Transverse colon (tissue), 4 donors: ENCODE results near the gene CYP11A1. TPM values are rescaled to one million over a fixed set of nuclear protein-coding genes. Genes with fewer than 3 reads are reported as not detected.

Experiments
- DNase-seq: peaks from one replicate; pipeline ENCODE4 v3.0.0-alpha.2; 2019
- H3K27ac ChIP-seq, 4 donors: fragments of 200-600 bp; sonication (generic); 2 replicates each; pipeline ENCODE4 v1.5.1; 2016 to 2018; ENCODE audit warnings: inconsistent platforms in 4 of 4
- H3K27me3 ChIP-seq: fragments of 200-600 bp; sonication (generic); 2 replicates; pipeline ENCODE4 v1.5.1; 2017; ENCODE audit warnings: inconsistent platforms
- H3K36me3 ChIP-seq, 4 donors: fragments of 200-600 bp; sonication (generic); 2 replicates each; pipeline ENCODE4 v1.5.1; 2017 to 2019; ENCODE audit warnings: inconsistent platforms in 4 of 4
- H3K4me1 ChIP-seq, 4 donors: fragments of 200-600 bp; sonication (generic); 2 replicates each; pipeline ENCODE4 v1.5.1; 2017 to 2020; ENCODE audit warnings: inconsistent platforms in 4 of 4
- H3K4me3 ChIP-seq, 4 donors: fragments of 200-600 bp; sonication (generic); 1 replicate in 1 of 4; 2 replicates in 3 of 4; pipeline versions ENCODE4 v1.5.1 to v1.6.1; 2017 to 2019; ENCODE audit warnings: inconsistent platforms in 4 of 4
- H3K9me3 ChIP-seq, 2 donors: fragments of 200-600 bp; sonication (generic); 2 replicates each; pipeline ENCODE4 v1.5.1; 2017 to 2019; ENCODE audit warnings: inconsistent platforms in 2 of 2
- CTCF ChIP-seq, 5 experiments: fragments of 200-600 bp in 3 of 5; fragments of 450-650 bp in 2 of 5; sonication (generic) in 3 of 5; IDR thresholded peaks; 1 replicate in 2 of 5; 2 replicates in 3 of 5; pipeline ENCODE4 v1.5.1; 2016 to 2017; ENCODE audit warnings: antibody characterized with exemption in 5 of 5, inconsistent platforms in 3 of 5, mild to moderate bottlenecking in 2 of 5, moderate library complexity in 1 of 5
- EP300 ChIP-seq: sonication (generic); formaldehyde crosslinking; IDR thresholded peaks from one replicate; pipeline ENCODE4 v1.6.1; 2017; ENCODE audit warnings: antibody characterized with exemption, low read depth
- POLR2A ChIP-seq: fragments of 450-650 bp; IDR thresholded peaks from one replicate; pipeline ENCODE4 v1.6.1; 2016; ENCODE audit warnings: antibody characterized with exemption, mild to moderate bottlenecking, moderate library complexity
- POLR2AphosphoS5 ChIP-seq, 3 donors: sonication (generic); formaldehyde crosslinking; IDR thresholded peaks; one replicate each; pipeline ENCODE4 v1.6.1; 2016; ENCODE audit warnings: antibody characterized with exemption in 3 of 3
- WGBS, 2 donors: methylation state at CpG; one replicate each; pipeline ENCODE4 v1.1.5; 2018; ENCODE audit warnings: low coverage in 1 of 2; 5-methylcytosine and 5-hydroxymethylcytosine counted together
- in situ Hi-C, 4 donors: fragments of 200-750 bp; cut with MboI; loops; one replicate each; pipeline versions ENCODE4 v1.15.0 to v1.15.1; 2017; ENCODE audit warnings: low sequenced_read_pairs in 3 of 4, low pct_ligation_motif_present in 1 of 4, low pct_unique_long_range_greater_than_20kb in 1 of 4
- intact Hi-C: fragments of 100-400 bp; cut with DNase I; formaldehyde crosslinking; loops from one replicate; pipeline ENCODE4 v1.15.1; 2023; ENCODE audit warnings: low total_unique reads
- total RNA-seq, 4 donors: library from RNA; depleted of rRNA; stranded (reverse); fragments of >200 nt; gene quantifications; one replicate each; pipeline ENCODE4 v1.1.0, GENCODE V29; 2016

The CYP11A1 gene
- total RNA-seq, 4 donors from 2014 or later, result 0.40 to 0.79 TPM; not detected in 2

- 30 to 54% methylated on average over 2 to 12 of the region's 12 CpGs for WGBS, 2 donors
Measured at GRCh38 chr15:74406992-74407705, 39.7 kb upstream of the CYP11A1 start.

GRCh38 chr15:74406517-74406916 lies 39.1 kb upstream of the CYP11A1 start:
- Histone ChIP-seq H3K4me1 (peaks cover 0 to 9% (median 0%) of the 10 kb centered on the region in 4 donors), H3K27ac (no peak overlapping the region), H3K4me3 (no peak overlapping the region), H3K27me3 (peaks cover 5% of the 10 kb centered on the region), H3K36me3 (no peaks in the 10 kb centered on the region), H3K9me3 (no peaks in the 10 kb centered on the region)
- intact Hi-C loops (no loop called here), in situ Hi-C loops (no loop called here)
- DNase-seq, result no peak
- TF ChIP-seq POLR2AphosphoS5 (IDR thresholded peaks at IDR 0.05) (no peak), CTCF (IDR thresholded peaks at IDR 0.05) (no peak), POLR2A (no peak), EP300 (no peak)
- 83 to 100% methylated on average over 1 to 4 of the region's 4 CpGs for WGBS, 2 donors

More at GRCh38 chr15:74406992-74407705, 39.7 kb upstream of the CYP11A1 start:
- H3K27me3 ChIP-seq, result no peaks in the 10 kb centered on the region
- intact Hi-C loops, result no loop called here
- no peak overlapping the region for H3K27ac ChIP-seq
- TF ChIP-seq POLR2AphosphoS5 (IDR thresholded peaks at IDR 0.05) (no peak), EP300 (no peak), POLR2A (no peak), CTCF (IDR thresholded peaks at IDR 0.05) (no peak)
- DNase-seq, result no peak
- no peaks in the 10 kb centered on the region for H3K9me3 ChIP-seq
- in situ Hi-C loops, result no loop called here
- no peaks in the 10 kb centered on the region for H3K36me3 ChIP-seq
- H3K4me1 ChIP-seq, result peaks cover 0 to 7% (median 0%) of the 10 kb centered on the region in 4 donors
- H3K4me3 ChIP-seq, result no peak overlapping the region

GRCh38 chr15:74405823-74406222 lies 38.4 kb upstream of the CYP11A1 start:
- TF ChIP-seq POLR2A (no peak), POLR2AphosphoS5 (IDR thresholded peaks at IDR 0.05) (no peak), EP300 (no peak), CTCF (IDR thresholded peaks at IDR 0.05) (no peak)
- Histone ChIP-seq H3K4me1 (peaks cover 0 to 9% (median 0%) of the 10 kb centered on the region in 4 donors), H3K36me3 (no peaks in the 10 kb centered on the region), H3K27me3 (peaks cover 10% of the 10 kb centered on the region), H3K27ac (no peak overlapping the region), H3K9me3 (no peaks in the 10 kb centered on the region), H3K4me3 (no peak overlapping the region)
- intact Hi-C loops, result no loop called here
- DNase-seq, result no peak
- in situ Hi-C loops, result no loop called here
- WGBS, 2 donors, result 82 to 100% methylated on average over 1 to 7 of the region's 7 CpGs

GRCh38 chr15:74403991-74404563 lies 36.6 kb upstream of the CYP11A1 start:
- Histone ChIP-seq H3K27me3 (peaks cover 17% of the 10 kb centered on the region), H3K4me3 (no peak overlapping the region), H3K9me3 (no peaks in the 10 kb centered on the region), H3K27ac (no peak overlapping the region), H3K4me1 (peaks cover 0 to 13% (median 0%) of the 10 kb centered on the region in 4 donors), H3K36me3 (no peaks in the 10 kb centered on the region)
- WGBS, 2 donors, result 48% methylated on average over 16 of the region's 16 CpGs; no CpG with 5 or more reads in 1 of the 2 donors
- DNase-seq, result no peak
- intact Hi-C loops, result no loop called here
- in situ Hi-C loops, result no loop called here
- TF ChIP-seq POLR2AphosphoS5 (IDR thresholded peaks at IDR 0.05) (no peak), EP300 (no peak), POLR2A (no peak), CTCF (IDR thresholded peaks at IDR 0.05) (no peak)
